ENCODE measurements around the gene PAGR1. TPM values are rescaled to one million over a fixed set of nuclear protein-coding genes. Genes with fewer than 3 reads are reported as not detected.

PAGR1 gene
- total and polyA plus RNA-seq, 2 of the 13 experiments (the other 11 are each of a cell fraction or from before 2014, with no cell fraction given), result 9.8 to 66.4 TPM

DNA sequence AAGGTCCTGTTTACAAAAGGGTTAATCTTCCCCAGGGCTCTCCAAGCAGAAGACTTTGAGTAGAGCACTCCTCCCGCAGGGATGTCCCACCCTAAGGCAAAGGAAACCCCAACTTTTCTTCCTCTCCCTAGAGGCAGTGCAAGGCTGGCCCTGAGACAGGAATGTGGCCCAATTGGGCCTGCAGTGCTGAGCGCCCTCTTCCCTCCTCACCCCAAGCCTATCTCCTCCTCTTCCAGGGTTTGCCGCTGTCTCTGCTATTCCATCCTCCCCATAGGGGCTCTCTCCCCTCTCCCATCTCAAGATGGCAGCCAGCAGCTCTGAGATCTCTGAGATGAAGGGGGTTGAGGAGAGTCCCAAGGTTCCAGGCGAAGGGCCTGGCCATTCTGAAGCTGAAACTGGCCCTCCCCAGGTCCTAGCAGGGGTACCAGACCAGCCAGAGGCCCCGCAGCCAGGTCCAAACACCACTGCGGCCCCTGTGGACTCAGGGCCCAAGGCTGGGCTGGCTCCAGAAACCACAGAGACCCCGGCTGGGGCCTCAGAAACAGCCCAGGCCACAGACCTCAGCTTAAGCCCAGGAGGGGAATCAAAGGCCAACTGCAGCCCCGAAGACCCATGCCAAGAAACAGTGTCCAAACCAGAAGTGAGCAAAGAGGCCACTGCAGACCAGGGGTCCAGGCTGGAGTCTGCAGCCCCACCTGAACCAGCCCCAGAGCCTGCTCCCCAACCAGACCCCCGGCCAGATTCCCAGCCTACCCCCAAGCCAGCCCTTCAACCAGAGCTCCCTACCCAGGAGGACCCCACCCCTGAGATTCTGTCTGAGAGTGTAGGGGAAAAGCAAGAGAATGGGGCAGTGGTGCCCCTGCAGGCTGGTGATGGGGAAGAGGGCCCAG is 3.0 kb upstream of the PAGR1 start (continued):
- TF ChIP-seq, protein P1, sequence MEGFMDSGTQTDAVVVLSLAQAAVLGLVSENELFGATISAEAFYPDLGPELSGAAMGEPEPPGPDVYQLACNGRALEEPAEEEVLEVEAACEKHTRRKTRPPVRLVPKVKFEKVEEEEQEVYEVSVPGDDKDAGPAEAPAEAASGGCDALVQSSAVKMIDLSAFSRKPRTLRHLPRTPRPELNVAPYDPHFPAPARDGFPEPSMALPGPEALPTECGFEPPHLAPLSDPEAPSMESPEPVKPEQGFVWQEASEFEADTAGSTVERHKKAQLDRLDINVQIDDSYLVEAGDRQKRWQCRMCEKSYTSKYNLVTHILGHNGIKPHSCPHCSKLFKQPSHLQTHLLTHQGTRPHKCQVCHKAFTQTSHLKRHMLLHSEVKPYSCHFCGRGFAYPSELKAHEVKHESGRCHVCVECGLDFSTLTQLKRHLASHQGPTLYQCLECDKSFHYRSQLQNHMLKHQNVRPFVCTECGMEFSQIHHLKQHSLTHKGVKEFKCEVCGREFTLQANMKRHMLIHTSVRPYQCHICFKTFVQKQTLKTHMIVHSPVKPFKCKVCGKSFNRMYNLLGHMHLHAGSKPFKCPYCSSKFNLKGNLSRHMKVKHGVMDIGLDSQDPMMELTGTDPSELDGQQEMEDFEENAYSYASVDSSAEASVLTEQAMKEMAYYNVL (CRISPR knock-in tag; IDR thresholded peaks at IDR 0.05; ENCODE audit: borderline replicate concordance), result no peak
- TF ChIP-seq YEATS2 (CRISPR knock-in tag; IDR thresholded peaks at IDR 0.05; ENCODE audit: borderline replicate concordance) (no peak), SRSF1 (optimal IDR thresholded peaks at IDR 0.05; ENCODE audit: low read depth, low read length) (peak; percentile 23), ZNF274 (CRISPR knock-in tag; IDR thresholded peaks at IDR 0.05) (no peak), ZFP41 (CRISPR knock-in tag; IDR thresholded peaks at IDR 0.05; ENCODE audit: borderline replicate concordance) (no peak), SMARCC2 (IDR thresholded peaks at IDR 0.05) (no peak), GABPA (IDR thresholded peaks at IDR 0.05; ENCODE audit: low read depth, low read length) (no peak), GABPA (CRISPR knock-in tag; IDR thresholded peaks at IDR 0.05; ENCODE audit: low read depth) (no peak), RBAK (CRISPR knock-in tag; IDR thresholded peaks at IDR 0.05) (no peak), LCORL (IDR thresholded peaks at IDR 0.05) (no peak), LCORL (CRISPR knock-in tag; IDR thresholded peaks at IDR 0.05) (0 out of 2 replicates have a peak, but pooled peaks have one; percentile 25), TBP (CRISPR knock-in tag; IDR thresholded peaks at IDR 0.05) (no peak), ESRRA (CRISPR knock-in tag; IDR thresholded peaks at IDR 0.05; ENCODE audit: low read depth) (no peak), PHF21A (CRISPR knock-in tag; IDR thresholded peaks at IDR 0.05) (no peak), MED1 (CRISPR knock-in tag; IDR thresholded peaks at IDR 0.05) (no peak)
- TF ChIP-seq, protein P2, sequence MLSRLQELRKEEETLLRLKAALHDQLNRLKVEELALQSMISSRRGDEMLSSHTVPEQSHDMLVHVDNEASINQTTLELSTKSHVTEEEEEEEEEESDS (CRISPR knock-in tag; IDR thresholded peaks at IDR 0.05; ENCODE audit: borderline replicate concordance), result no peak
- TF ChIP-seq, protein P3, sequence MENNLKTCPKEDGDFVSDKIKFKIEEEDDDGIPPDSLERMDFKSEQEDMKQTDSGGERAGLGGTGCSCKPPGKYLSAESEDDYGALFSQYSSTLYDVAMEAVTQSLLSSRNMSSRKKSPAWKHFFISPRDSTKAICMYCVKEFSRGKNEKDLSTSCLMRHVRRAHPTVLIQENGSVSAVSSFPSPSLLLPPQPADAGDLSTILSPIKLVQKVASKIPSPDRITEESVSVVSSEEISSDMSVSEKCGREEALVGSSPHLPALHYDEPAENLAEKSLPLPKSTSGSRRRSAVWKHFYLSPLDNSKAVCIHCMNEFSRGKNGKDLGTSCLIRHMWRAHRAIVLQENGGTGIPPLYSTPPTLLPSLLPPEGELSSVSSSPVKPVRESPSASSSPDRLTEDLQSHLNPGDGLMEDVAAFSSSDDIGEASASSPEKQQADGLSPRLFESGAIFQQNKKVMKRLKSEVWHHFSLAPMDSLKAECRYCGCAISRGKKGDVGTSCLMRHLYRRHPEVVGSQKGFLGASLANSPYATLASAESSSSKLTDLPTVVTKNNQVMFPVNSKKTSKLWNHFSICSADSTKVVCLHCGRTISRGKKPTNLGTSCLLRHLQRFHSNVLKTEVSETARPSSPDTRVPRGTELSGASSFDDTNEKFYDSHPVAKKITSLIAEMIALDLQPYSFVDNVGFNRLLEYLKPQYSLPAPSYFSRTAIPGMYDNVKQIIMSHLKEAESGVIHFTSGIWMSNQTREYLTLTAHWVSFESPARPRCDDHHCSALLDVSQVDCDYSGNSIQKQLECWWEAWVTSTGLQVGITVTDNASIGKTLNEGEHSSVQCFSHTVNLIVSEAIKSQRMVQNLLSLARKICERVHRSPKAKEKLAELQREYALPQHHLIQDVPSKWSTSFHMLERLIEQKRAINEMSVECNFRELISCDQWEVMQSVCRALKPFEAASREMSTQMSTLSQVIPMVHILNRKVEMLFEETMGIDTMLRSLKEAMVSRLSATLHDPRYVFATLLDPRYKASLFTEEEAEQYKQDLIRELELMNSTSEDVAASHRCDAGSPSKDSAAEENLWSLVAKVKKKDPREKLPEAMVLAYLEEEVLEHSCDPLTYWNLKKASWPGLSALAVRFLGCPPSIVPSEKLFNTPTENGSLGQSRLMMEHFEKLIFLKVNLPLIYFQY (CRISPR knock-in tag; IDR thresholded peaks at IDR 0.05; ENCODE audit: borderline replicate concordance), result no peak
- TF ChIP-seq, protein P4, sequence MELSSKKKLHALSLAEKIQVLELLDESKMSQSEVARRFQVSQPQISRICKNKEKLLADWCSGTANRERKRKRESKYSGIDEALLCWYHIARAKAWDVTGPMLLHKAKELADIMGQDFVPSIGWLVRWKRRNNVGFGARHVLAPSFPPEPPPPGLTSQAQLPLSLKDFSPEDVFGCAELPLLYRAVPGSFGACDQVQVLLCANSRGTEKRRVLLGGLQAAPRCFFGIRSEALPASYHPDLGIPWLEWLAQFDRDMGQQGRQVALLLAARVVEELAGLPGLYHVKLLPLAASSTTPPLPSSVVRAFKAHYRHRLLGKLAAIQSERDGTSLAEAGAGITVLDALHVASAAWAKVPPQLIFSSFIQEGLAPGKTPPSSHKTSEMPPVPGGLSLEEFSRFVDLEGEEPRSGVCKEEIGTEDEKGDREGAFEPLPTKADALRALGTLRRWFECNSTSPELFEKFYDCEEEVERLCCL (CRISPR knock-in tag; IDR thresholded peaks at IDR 0.05; ENCODE audit: borderline replicate concordance), result 0 out of 2 replicates have a peak, but pooled peaks have one; percentile 11
- TF ChIP-seq, protein P5, sequence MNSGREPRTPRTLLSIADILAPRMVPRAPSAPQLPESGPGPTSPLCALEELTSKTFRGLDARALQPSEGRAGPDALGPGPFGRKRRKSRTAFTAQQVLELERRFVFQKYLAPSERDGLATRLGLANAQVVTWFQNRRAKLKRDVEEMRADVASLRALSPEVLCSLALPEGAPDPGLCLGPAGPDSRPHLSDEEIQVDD (CRISPR knock-in tag; IDR thresholded peaks at IDR 0.05; ENCODE audit: borderline replicate concordance), result no peak

All from HepG2 (cell line).